NCI-H1694 (cell line): ENCODE data around the gene SASH3.

Experiments used
- DNase-seq: peaks from one replicate; lab custom pipeline; 2025; lab: John Stamatoyannopoulos, UW

The SASH3 gene

GRCh38 chrX:129783291-129783713 lies 3.6 kb downstream of the SASH3 start:
- no peak for DNase-seq

- DNase-seq, result no peak
Observed at GRCh38 chrX:129784371-129784770, 4.6 kb downstream of the SASH3 start.

GRCh38 chrX:129785160-129785947 lies 5.6 kb downstream of the SASH3 start:
- no peak for DNase-seq

- no peak for DNase-seq
Observed at GRCh38 chrX:129786210-129786651, 6.5 kb downstream of the SASH3 start.

- no peak for DNase-seq
Observed at GRCh38 chrX:129787336-129788055, 7.7 kb downstream of the SASH3 start.

GRCh38 chrX:129788527-129788926 lies 8.8 kb downstream of the SASH3 start:
- no peak for DNase-seq

GRCh38 chrX:129790146-129790545 lies 10.4 kb downstream of the SASH3 start:
- DNase-seq, result no peak

- no peak for DNase-seq
Observed at GRCh38 chrX:129790808-129791207, 11.1 kb downstream of the SASH3 start.

GRCh38 chrX:129791336-129791735 lies 11.6 kb downstream of the SASH3 start:
- no peak for DNase-seq

- DNase-seq, result no peak
Observed at GRCh38 chrX:129791961-129792570, 12.3 kb downstream of the SASH3 start.

- no peak for DNase-seq
Observed at GRCh38 chrX:129792586-129793291, 13.0 kb downstream of the SASH3 start.

GRCh38 chrX:129793604-129794191 lies 13.9 kb downstream of the SASH3 start:
- no peak for DNase-seq

- DNase-seq, result no peak
Observed at GRCh38 chrX:129795584-129795983, 15.8 kb downstream of the SASH3 start.

- no peak for DNase-seq
Observed at GRCh38 chrX:129797251-129797906, 17.6 kb downstream of the SASH3 start.

- no peak for DNase-seq
Observed at GRCh38 chrX:129798456-129798855, 18.7 kb downstream of the SASH3 start.

- DNase-seq, result no peak
Observed at GRCh38 chrX:129798888-129799287, 19.1 kb downstream of the SASH3 start.

- no peak for DNase-seq
Observed at GRCh38 chrX:129800186-129800585, 20.4 kb downstream of the SASH3 start.

GRCh38 chrX:129802863-129803262 lies 23.1 kb downstream of the SASH3 start:
- no peak for DNase-seq

GRCh38 chrX:129804806-129805205 lies 25.1 kb downstream of the SASH3 start:
- DNase-seq, result no peak

GRCh38 chrX:129808158-129808828 lies 28.5 kb downstream of the SASH3 start:
- DNase-seq, result no peak
